GM11168 (cell line): ENCODE data around the gene CTDSPL.

ENCODE experiments used
- in situ Hi-C: fragments of 300-500 bp; cut with MboI; formaldehyde crosslinking; loops from one replicate; pipeline ENCODE4 v1.12.0; 2022; ENCODE audit warnings: low sequenced_read_pairs; ENCODE audit not compliant: unreplicated experiment

CTDSPL gene

DNA sequence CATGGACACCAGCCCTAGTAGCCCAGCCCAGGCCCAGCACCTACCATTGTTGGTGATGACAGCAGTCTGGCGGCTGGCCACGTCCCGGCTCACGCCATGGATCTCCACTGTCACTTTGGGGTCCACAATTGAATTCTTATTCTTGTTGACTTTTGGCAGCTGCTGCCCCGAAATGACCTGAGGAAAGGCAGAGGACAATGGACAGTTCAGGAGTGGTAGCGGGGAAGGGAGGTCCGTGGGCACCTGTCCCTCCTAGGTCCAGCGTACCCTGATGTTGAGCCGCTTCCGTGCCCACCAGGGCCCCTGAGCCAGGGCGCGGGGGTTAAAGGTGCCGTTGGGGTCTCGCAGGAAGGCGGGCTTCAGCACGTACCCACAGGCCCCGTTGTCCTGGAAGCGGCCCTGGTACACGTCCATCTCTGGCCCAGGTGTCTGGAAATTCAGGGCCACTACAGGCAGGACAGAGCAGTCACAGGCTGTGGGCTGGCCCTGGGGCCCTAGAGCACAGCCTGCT lies 146.6 kb downstream of the CTDSPL start:
- in situ Hi-C loops = no loop called here

GRCh38 chr3:38008971-38009580 lies 147.4 kb downstream of the CTDSPL start:
- in situ Hi-C loops = no loop called here

GRCh38 chr3:38009807-38010591 lies 148.3 kb downstream of the CTDSPL start:
- in situ Hi-C loops = no loop called here

GRCh38 chr3:38011111-38011510 lies 149.4 kb downstream of the CTDSPL start:
- in situ Hi-C loops = no loop called here

DNA sequence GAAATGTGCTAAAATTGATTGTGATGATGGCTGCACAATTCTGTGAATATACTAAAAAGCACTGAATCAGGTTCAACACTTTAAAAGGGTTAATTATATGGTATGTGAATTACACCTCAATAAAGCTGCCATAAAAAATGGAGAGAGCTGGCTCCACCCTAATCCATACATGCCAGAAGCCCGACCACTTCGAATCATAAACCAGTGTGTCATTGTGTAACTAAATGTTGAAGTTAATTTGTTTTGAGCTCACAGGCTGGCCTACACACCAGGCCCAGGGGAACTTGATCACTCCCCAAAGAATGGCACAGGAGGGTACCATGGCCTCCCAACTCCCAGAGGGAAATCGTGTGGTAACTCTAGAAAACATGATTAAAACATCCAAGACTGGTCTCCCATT lies 153.8 kb downstream of the CTDSPL start:
- in situ Hi-C loops = no loop called here

GRCh38 chr3:38015984-38016383 lies 154.3 kb downstream of the CTDSPL start:
- in situ Hi-C loops = no loop called here

- in situ Hi-C loops = no loop called here
Observed at GRCh38 chr3:38016410-38016809, 154.7 kb downstream of the CTDSPL start.

- in situ Hi-C loops = no loop called here
Observed at GRCh38 chr3:38016847-38017444, 155.3 kb downstream of the CTDSPL start.

DNA sequence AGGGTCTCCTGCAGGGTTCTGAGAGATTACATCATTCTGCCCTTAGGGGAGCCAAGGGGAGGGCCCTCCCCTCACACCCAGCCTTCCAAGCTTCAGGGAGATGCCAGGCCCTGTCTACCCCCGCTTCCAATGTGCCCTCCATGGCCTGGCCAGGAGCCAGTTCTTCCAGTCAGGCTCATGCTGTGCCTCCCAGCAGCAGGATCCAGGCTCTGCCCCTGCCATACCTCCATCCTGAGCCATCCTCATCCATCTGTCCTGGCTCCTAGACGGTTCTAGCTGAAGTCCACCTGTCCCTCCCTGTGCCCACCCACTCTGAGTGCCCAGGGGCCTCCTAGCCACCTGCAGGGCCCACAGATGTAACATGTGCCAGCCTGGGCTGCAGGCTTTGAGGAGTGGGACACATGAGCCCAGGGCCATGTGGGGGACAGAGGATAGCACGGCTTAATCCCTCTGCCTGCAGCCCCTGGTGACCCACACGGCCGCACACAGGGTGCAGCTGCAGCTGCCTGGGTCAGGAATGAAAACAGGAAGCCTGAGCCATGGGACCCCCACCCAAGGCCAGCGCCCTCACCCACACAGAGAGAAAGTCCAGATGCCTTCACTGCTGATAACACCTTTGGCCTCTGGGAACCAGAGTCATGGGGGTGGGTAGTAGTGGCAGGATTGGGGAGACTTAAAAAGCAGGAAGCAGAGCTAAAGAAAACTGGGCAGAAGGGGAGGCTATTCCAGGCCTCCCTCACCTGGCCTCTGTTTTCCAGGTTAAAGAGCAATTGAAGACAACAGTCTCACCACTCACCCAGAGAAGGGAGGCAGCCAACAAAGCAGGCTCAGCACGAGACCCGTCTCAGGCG lies 156.0 kb downstream of the CTDSPL start:
- in situ Hi-C loops = no loop called here

GRCh38 chr3:38018296-38019266 lies 156.9 kb downstream of the CTDSPL start:
- in situ Hi-C loops = no loop called here

DNA sequence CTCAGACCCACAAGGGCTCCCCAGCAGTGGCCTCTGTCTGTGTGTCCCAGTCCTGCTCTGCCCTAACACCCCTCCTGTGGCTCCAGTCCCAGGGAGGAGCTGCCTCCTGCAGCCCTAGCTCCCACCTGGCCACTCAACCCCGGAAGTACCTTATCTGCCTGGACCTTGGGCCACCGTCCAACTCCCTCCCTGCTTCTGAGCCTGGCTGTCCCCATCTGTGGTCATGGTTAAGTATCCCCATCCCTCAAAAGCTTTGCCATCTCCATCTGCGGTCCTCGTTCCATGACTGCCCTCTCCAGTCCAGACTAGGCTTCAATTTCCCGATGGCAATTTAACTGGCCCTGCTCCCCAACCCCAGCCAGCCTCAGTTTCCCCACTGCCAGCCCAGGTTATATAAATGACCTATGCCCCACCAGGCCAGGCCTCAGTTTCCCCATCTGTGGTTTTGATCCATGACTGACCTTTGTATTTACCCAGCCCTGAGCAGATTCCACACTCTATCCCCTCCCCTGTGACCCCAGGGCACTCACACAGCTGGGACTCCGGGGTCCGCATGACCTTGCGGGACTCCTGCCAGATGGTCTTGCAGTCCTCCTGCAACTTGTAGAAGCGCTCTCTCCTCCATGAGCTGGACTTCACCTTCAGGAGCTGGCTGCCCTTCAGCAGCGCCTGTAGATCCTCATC lies 158.1 kb downstream of the CTDSPL start:
- in situ Hi-C loops = no loop called here

- in situ Hi-C loops = no loop called here
Observed at GRCh38 chr3:38020342-38020726, 158.7 kb downstream of the CTDSPL start.

DNA sequence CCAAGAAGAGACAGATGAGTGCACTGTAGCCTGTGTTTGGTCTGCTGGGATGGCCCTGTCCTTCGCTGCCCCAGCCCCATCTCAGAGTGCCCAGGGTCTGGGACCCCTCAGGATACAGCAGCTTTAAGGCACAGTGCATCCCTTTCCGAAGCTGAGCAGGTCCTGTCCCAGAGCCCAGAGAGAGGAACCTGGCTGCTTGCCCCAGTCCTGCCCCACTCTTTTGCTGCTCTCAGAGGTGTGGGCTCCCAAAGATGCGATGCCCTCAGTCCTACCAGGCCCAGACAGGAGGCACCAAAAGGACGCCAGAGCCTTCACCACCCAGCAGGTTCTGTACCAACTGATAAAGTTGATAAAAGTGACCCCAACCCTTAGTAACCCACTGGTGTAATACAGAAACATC lies 159.5 kb downstream of the CTDSPL start:
- in situ Hi-C loops = no loop called here

DNA sequence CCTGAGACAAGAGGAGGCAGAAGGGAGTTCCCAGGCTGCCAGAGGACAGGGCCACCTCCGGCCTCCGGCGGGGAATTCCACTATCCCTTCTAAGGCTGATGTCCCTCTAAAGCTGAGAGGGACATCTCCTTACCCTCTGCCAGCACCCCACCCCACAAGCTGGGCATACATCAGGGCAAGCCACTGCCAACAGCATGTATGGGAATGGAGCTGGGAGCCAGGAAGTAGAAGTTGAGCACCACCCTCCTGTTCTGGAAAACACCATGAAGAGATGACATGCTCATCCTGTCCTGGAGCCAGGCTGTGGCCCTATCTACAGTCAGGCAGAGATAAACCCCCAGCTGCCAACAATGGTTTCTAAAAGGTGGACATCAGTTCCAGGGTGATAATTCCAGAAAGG lies 160.6 kb downstream of the CTDSPL start:
- in situ Hi-C loops = no loop called here

- in situ Hi-C loops = no loop called here
Observed at GRCh38 chr3:38022896-38023709, 161.4 kb downstream of the CTDSPL start.

DNA sequence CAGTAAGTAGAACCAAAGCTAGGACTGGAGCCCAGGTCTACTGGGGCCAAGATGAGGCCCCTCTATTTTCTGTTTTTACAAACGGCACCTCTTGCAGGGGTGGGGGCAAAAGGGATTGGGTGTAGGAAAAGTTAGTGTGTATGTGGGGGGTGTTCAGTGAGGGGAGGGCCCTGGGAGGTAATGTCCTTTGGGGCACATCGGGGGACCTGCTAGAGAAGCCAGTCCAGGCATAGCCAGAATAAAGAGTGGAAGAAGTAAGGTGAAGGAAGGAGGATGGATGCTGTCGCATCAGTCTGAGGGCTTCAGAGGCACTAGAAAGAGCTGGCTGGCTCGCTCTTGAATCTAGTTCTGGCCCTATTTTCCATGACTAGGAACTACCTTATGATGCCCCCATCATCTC lies 165.2 kb downstream of the CTDSPL start:
- in situ Hi-C loops = no loop called here

- in situ Hi-C loops = no loop called here
Observed at GRCh38 chr3:38027466-38028465, 166.1 kb downstream of the CTDSPL start.
